ENCODE results near the gene VPS72. TPM values are rescaled to one million over a fixed set of nuclear protein-coding genes. Genes with fewer than 3 reads are reported as not detected.

The VPS72 gene
- total and polyA plus RNA-seq, 10 of the 15 experiments (the other 5 are each of a cell fraction or from before 2014, with no cell fraction given): 6.7 to 77.8 (median 58.1) TPM

DNA sequence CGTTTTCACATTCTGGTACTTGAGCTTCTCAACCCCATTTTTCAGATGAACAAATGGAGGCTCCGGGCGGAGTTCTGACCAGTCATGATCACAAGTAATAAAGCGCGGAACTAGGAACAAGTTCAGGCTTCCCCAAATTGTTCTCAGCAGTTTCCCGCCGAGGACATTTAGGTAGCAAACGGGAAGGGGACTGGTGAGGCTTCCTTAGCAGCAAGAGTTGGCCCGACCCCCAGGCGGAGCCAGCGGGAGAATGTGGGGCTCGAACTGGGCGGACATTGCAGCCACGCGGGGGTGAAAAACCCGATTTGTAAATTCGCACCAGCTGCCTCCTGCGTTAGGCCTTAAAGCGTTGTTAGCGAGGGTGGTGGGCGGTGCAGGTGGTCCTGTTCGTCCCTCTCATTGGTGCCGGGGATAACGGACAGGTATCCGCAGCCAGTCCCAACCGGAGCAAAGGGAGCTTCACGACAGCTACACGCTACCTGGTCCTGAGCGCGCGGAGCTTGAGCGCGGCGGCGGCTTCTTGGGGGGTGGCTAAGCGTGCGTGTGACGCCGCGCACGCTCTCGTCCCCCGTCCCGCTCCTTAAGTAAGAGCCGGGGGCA lies 58.9 kb downstream of the VPS72 start (continued):
- peak; percentile 51; the same call in 1 of the 2 replicates for TF ChIP-seq POLR2AphosphoS5 (IDR thresholded peaks at IDR 0.05; ENCODE audit: low read length)
- TF ChIP-seq, protein P1, sequence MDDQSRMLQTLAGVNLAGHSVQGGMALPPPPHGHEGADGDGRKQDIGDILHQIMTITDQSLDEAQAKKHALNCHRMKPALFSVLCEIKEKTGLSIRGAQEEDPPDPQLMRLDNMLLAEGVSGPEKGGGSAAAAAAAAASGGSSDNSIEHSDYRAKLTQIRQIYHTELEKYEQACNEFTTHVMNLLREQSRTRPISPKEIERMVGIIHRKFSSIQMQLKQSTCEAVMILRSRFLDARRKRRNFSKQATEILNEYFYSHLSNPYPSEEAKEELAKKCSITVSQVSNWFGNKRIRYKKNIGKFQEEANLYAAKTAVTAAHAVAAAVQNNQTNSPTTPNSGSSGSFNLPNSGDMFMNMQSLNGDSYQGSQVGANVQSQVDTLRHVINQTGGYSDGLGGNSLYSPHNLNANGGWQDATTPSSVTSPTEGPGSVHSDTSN (IDR thresholded peaks at IDR 0.05; ENCODE audit: insufficient replicate concordance, low read depth, low read length): peak; percentile 92
- TF ChIP-seq TCF12 (IDR thresholded peaks at IDR 0.05; ENCODE audit: low read depth, low read length): 0 out of 2 replicates have a peak, but pooled peaks have one; percentile 9
- 0 out of 2 replicates have a peak, but pooled peaks have one; percentile 5 for TF ChIP-seq SMC3 (IDR thresholded peaks at IDR 0.05; ENCODE audit: borderline replicate concordance, low read length)
- TF ChIP-seq, protein P2, sequence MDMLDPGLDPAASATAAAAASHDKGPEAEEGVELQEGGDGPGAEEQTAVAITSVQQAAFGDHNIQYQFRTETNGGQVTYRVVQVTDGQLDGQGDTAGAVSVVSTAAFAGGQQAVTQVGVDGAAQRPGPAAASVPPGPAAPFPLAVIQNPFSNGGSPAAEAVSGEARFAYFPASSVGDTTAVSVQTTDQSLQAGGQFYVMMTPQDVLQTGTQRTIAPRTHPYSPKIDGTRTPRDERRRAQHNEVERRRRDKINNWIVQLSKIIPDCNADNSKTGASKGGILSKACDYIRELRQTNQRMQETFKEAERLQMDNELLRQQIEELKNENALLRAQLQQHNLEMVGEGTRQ (IDR thresholded peaks at IDR 0.05; ENCODE audit: borderline replicate concordance, low read depth, low read length): no peak
- 0 out of 2 replicates have a peak, but pooled peaks have one; percentile 49 for TF ChIP-seq CHD2 (IDR thresholded peaks at IDR 0.05; ENCODE audit: borderline replicate concordance, low read depth, low read length)
- TF ChIP-seq YY1 (IDR thresholded peaks at IDR 0.05; ENCODE audit: low read depth, low read length): 0 out of 2 replicates have a peak, but pooled peaks have one; percentile 13
- no peak for TF ChIP-seq NR2C1 (IDR thresholded peaks at IDR 0.05)
- TF ChIP-seq EP300 (IDR thresholded peaks at IDR 0.05; ENCODE audit: borderline replicate concordance in 1 of 2, control insufficient read depth in 1 of 2, low read depth in 2 of 2, low read length in 2 of 2): no peak
- TF ChIP-seq RUNX3 (IDR thresholded peaks at IDR 0.05; ENCODE audit: low read length): no peak
- no peak for TF ChIP-seq SRF (IDR thresholded peaks at IDR 0.05; ENCODE audit: low read depth in 2 of 2, low read length in 2 of 2)
- TF ChIP-seq MXI1 (IDR thresholded peaks at IDR 0.05; ENCODE audit: low read depth, low read length): no peak
- TF ChIP-seq POLR2A (IDR thresholded peaks at IDR 0.05; ENCODE audit: low read depth, low read length): peak; percentile 35
- no peak for TF ChIP-seq ASH2L (IDR thresholded peaks at IDR 0.05; ENCODE audit: borderline replicate concordance, low read depth)
- TF ChIP-seq TARDBP (IDR thresholded peaks at IDR 0.05; ENCODE audit: borderline replicate concordance): no peak
- TF ChIP-seq, protein P3, sequence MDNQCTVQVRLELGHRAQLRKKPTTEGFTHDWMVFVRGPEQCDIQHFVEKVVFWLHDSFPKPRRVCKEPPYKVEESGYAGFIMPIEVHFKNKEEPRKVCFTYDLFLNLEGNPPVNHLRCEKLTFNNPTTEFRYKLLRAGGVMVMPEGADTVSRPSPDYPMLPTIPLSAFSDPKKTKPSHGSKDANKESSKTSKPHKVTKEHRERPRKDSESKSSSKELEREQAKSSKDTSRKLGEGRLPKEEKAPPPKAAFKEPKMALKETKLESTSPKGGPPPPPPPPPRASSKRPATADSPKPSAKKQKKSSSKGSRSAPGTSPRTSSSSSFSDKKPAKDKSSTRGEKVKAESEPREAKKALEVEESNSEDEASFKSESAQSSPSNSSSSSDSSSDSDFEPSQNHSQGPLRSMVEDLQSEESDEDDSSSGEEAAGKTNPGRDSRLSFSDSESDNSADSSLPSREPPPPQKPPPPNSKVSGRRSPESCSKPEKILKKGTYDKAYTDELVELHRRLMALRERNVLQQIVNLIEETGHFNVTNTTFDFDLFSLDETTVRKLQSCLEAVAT (IDR thresholded peaks at IDR 0.05): no peak
- TF ChIP-seq, protein P4, sequence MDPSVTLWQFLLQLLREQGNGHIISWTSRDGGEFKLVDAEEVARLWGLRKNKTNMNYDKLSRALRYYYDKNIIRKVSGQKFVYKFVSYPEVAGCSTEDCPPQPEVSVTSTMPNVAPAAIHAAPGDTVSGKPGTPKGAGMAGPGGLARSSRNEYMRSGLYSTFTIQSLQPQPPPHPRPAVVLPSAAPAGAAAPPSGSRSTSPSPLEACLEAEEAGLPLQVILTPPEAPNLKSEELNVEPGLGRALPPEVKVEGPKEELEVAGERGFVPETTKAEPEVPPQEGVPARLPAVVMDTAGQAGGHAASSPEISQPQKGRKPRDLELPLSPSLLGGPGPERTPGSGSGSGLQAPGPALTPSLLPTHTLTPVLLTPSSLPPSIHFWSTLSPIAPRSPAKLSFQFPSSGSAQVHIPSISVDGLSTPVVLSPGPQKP (IDR thresholded peaks at IDR 0.05; ENCODE audit: low read depth, low read length): no peak
- TF ChIP-seq, protein P5, sequence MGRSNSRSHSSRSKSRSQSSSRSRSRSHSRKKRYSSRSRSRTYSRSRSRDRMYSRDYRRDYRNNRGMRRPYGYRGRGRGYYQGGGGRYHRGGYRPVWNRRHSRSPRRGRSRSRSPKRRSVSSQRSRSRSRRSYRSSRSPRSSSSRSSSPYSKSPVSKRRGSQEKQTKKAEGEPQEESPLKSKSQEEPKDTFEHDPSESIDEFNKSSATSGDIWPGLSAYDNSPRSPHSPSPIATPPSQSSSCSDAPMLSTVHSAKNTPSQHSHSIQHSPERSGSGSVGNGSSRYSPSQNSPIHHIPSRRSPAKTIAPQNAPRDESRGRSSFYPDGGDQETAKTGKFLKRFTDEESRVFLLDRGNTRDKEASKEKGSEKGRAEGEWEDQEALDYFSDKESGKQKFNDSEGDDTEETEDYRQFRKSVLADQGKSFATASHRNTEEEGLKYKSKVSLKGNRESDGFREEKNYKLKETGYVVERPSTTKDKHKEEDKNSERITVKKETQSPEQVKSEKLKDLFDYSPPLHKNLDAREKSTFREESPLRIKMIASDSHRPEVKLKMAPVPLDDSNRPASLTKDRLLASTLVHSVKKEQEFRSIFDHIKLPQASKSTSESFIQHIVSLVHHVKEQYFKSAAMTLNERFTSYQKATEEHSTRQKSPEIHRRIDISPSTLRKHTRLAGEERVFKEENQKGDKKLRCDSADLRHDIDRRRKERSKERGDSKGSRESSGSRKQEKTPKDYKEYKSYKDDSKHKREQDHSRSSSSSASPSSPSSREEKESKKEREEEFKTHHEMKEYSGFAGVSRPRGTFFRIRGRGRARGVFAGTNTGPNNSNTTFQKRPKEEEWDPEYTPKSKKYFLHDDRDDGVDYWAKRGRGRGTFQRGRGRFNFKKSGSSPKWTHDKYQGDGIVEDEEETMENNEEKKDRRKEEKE (IDR thresholded peaks at IDR 0.05): no peak
- TF ChIP-seq KDM1A (IDR thresholded peaks at IDR 0.05; ENCODE audit: borderline replicate concordance): no peak
- peak; percentile 55; the same call in 1 of the 2 replicates for TF ChIP-seq CREB1 (IDR thresholded peaks at IDR 0.05; ENCODE audit: low read depth)
- TF ChIP-seq JUND (IDR thresholded peaks at IDR 0.05; ENCODE audit: low read depth, low read length): no peak
- TF ChIP-seq IKZF2 (IDR thresholded peaks at IDR 0.05): no peak
- no peak for TF ChIP-seq PAX8 (IDR thresholded peaks at IDR 0.05)
- no peak for TF ChIP-seq SMAD1 (IDR thresholded peaks at IDR 0.05; ENCODE audit: low read depth, partially characterized antibody)
